GM08714 (cell line): ENCODE data around the gene THADA.

Experiments used
- H3K4me3 ChIP-seq: fragments of 200-500 bp; sonication (Bioruptor generic); 2 replicates; pipeline ENCODE4 v1.5.1; 2014; ENCODE audit warnings: mild to moderate bottlenecking, low read length, inconsistent platforms
- ZNF274 ChIP-seq: IDR thresholded peaks from 2 replicates; pipeline ENCODE4 v1.6.1; 2012; ENCODE audit warnings: mild to moderate bottlenecking, low read depth, low read length

THADA gene

DNA sequence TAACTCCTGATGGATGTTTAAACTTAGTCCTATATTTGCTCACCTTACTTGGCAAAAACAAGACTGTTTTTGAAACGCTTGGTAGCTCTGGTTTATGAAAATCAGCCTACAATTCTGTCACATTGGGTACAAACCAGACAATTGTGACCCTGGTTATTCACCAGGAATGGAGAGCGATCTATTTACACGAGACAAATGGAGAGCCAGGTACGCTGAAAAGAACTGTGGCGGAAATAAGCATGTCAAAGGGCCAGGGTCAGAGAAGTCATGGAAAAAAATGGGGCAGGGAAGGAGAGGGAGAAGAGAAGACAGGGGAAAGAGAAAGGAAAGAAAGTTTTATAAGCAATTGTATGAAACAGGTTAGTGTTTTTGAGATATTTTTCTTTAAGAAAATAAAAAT lies 250.0 kb downstream of the THADA start:
- no peak for TF ChIP-seq ZNF274
- H3K4me3 ChIP-seq, result no peak overlapping the region

GRCh38 chr2:43345391-43345813 lies 250.4 kb downstream of the THADA start:
- H3K4me3 ChIP-seq, result no peak overlapping the region
- TF ChIP-seq ZNF274, result no peak

DNA sequence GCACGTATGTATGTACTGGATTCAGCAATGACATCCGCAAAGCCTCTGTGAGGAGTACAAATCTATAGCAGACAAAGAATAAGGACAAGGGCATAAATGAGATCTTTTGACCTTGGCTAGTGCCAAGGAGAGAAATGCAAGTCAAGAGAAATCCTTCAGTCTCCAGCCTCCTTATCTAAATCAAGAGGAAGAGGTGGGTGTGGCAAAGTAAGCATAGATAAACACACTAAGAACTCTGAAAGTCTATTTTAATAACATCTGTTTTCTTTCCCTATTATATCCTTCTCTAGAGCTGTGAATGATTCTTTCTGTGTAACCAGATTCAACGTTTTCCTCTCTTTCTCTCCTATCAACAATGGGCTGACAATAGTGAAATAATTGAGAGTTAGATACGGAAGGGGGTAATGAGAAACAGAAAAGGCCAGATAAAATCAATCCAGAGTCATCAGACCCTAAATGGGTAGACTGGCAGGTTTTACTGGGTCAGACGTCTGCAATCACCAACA lies 250.9 kb downstream of the THADA start:
- H3K4me3 ChIP-seq, result no peak overlapping the region
- no peak for TF ChIP-seq ZNF274

DNA sequence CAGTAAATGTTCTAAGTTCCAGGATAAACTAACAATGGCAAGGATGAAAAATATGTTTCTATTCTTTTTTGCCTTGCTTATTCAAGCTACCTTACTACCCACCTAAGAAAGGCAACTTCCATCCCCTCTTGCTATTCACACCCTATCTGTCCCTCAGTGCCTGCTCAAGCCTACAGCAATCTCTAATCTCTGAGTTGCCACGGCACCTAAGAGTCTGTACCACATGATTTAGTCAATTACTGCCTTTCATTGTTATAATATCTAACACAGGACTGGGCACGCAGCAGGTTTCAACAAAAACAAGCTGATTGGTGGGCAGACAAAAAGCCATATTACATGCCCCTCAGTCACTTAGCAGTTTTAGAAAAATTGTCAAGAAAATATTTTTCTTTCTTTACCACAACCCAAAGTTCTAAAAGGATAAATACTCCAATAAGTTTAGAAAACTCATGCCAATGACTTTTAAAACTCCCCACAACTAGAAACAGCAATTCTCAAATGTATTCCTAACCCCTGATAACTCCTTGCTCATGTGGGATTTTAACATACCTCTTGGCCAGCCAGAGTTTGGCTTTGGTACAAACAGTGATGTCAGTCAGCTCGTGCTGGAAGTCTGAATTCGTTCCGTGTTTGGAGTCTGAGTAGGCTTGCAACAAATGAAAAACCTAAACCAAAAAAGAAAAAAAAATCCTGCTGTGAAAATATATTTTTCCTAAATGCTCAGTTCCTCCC lies 252.1 kb downstream of the THADA start:
- H3K4me3 ChIP-seq, result no peak overlapping the region

DNA sequence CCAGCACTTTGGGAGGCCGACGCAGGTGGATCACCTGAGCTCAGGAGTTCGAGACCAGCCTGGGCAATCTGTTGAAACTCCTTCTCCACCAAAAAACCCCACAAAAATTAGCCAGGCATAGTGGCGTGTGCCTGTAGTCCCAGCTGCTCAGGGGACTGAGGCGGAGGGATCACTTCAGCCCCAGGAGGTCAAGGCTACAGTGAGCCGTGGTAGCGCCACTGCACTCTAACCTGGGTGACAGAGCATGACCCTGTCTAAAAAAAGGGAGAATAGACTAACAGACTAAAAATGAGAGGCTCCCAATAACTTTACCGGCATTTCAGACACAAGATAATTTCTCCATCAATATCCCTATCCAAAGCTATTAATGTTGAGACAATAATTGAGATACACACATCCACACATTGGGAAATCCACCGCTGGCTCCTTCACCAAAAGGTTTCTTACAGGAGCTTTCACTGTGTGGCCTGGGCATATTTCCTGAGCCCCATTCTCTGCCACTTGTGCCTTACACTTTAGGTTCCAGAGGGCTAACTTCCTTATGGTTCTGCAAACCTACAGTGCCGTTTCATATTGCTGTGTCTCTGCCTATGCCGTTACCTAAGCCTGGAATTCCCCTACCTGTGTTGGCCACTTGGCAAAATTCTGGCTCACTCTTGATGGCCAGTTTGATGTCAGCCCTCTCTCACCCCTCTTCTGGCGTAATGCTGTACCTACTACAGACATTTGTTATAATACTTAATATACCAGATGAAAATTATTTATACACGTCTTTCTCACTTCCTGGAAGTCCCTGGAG lies 253.7 kb downstream of the THADA start:
- no peak overlapping the region for H3K4me3 ChIP-seq
- no peak for TF ChIP-seq ZNF274

More for the DNA sequence above, 252.1 kb downstream of the THADA start:
- no peak for TF ChIP-seq ZNF274

GRCh38 chr2:43340945-43341356 lies 254.9 kb downstream of the THADA start:
- H3K4me3 ChIP-seq, result no peak overlapping the region
- no peak for TF ChIP-seq ZNF274

DNA sequence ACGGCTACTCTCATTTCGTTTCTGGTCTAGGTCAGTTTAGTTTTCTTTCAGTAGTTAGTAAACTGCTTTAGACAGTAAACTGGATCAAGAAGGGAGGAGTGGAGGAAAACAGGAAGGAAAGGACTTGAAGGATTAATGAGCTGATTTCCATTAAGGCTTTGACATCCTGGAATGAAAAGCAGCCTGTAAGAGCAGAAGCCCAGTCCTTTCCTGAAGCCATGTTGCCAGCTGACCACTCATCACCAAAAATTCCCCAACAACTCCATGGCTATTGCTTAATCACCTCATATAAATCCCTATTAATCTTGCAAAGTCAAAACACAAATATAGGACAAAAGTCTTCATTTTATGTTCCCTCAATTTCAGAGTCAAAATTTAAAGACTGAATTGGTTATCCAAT lies 255.8 kb downstream of the THADA start:
- TF ChIP-seq ZNF274, result no peak
- no peak overlapping the region for H3K4me3 ChIP-seq

DNA sequence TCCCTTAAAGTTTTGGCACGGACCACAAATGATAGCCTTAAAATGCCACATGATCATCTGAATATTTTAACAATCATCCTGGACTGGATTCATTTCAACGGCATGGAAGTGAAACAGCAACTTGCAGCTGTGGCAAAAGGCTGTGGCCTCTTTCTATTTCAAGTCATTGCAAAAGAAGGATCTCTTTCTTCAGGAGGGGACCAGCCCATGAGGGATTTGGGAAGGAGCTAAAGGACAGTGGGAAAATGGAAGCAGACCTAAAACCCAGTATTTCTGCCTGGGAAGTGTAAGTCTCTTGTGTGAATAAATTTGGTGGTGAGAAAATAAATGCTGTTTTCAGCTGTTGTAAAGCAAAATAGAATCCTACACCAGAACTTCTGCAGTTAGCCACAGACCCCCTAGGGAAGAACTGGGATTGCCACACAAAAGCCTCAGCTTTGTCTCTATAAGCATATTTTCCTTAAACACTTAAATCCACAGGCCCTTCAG lies 262.1 kb downstream of the THADA start:
- TF ChIP-seq ZNF274, result no peak
- no peak overlapping the region for H3K4me3 ChIP-seq

DNA sequence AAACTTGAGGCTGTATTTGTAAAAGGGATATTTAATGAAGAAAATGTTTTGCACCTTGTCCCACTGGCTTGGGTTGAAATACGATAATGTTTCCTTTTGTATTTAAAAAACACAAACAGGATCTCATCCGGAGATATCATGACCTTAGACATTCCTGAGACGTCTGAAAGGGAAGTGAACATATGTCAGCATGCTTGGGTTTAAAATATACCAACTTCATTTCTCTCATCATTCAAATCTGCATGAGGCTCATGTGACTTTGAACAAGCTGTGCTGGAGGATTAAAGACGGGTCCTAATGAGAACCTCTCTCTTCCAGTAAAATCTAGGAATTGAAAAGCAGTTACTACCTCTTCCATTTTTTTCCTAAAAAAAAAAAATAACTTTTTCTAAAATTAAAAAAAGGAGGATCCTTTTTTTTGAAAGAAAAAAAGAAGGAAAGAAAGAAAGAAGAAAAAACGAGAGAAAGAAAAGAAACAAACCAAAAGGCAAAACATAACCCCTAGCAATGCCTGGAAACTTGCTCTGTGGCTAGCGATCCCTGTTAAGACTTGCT lies 262.7 kb downstream of the THADA start:
- no peak for TF ChIP-seq ZNF274
- H3K4me3 ChIP-seq, result no peak overlapping the region

- no peak for TF ChIP-seq ZNF274
- no peak overlapping the region for H3K4me3 ChIP-seq
These were observed 263.2 kb downstream of the THADA start for GRCh38 chr2:43332653-43333052.

DNA sequence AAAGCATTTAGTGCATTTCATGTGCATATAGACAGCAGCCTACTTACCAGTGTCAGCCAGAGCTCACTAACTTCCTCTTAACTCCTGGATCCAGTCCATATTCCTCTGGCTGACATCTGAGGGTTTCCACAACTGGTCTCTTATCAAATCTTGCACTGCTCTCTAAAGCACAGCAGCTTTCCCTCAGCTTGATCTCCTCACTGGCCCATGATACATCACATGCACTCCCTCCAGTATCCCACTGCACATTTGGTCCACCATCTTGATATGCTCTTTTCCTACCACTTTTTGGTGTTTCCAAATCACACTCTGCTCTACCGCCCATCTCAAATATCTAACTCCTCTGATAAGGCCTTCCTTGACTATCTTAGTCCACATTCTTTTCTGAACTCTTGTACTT lies 264.4 kb downstream of the THADA start:
- H3K4me3 ChIP-seq, result no peak overlapping the region
- no peak for TF ChIP-seq ZNF274

DNA sequence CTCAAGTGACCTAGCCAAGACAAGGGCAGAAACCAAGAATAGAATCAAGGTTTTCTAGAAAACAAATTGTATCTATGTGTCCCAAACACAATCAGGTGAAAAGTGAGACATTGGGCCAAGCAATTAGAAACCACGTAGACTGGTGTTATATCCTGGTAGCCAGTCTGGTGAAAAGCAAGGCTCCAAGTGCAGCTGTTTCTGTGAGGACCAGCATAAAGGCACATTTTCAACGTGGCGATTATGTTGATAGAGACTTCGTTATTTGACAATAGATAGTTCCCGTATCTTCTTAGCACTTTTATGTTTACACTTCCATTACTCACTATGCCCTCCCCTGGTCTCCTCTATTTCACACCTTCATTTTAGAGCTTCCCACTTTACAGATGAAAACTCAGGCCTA lies 266.2 kb downstream of the THADA start:
- TF ChIP-seq ZNF274, result no peak
- H3K4me3 ChIP-seq, result no peak overlapping the region

GRCh38 chr2:43328832-43329231 lies 267.0 kb downstream of the THADA start:
- no peak for TF ChIP-seq ZNF274
- H3K4me3 ChIP-seq, result no peak overlapping the region

GRCh38 chr2:43328133-43328532 lies 267.7 kb downstream of the THADA start:
- TF ChIP-seq ZNF274, result no peak

DNA sequence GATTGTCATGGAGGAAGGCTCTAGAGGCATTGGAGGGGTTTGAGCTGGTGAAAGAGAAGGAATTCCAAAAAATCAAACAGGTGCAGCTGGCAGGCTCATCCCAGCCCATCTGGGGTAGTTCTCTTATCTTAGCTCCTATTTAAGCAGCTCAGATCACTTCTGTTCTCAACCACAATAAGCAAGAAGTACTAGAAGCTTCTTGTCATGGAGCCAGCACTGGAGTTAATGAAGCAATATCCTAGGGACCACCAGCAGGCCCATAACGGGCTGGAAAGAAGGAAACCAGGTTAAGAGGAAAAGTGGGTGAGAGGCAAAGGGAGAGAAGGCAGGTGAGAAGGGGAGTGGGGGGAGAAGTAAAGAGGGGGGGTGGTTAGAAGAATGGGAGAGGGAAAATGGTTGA lies 268.7 kb downstream of the THADA start:
- no peak for TF ChIP-seq ZNF274
- no peak overlapping the region for H3K4me3 ChIP-seq

More at GRCh38 chr2:43328133-43328532, 267.7 kb downstream of the THADA start:
- no peak overlapping the region for H3K4me3 ChIP-seq
